Activated T-cell treated with anti-CD3 and anti-CD28 coated beads, Interleukin-2, amount 50 U/mL, for 1 hour (primary cell): ENCODE measurements around the gene NLRP6.
"Not testable (repeated sequence)": the region's sequence is repeated elsewhere in the genome, so short reads cannot be mapped to it uniquely, and the experiment has no call there.

Source experiments
- DNase-seq: peaks from one replicate; pipeline ENCODE4 v3.0.0-alpha.2; 2020

Gene NLRP6

GRCh38 chr11:278001-278951, at the start of gene NLRP6:
Gene NLRP6 (plus strand): TSS chr11:278407. CDS start chr11:278570, 163 bp downstream.
- DNase-seq = no peak

GRCh38 chr11:230431-230830, 47.8 kb upstream of the NLRP6 start:
- no peak for DNase-seq

- no peak for DNase-seq
These were observed 45.2 kb upstream of the NLRP6 start for GRCh38 chr11:232783-233565.

DNA sequence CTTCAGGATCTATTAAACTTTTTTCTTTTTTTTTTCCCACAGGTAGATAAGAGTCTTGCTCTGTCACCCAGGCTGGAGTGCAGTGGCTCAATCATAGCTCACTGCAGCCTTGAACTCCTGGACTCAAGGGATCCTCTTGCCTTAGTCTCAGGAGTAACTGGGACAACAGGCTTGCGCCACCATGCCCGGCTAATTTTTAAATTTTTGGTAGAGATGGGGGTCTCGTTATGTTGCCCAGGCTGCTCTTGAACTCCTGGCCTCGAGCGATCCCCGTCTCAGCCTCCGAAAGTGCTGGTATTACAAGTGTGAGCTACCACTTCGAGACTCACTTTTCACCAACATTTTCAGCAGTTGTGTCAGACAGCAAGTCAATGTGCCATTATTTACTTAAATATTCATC, 43.0 kb upstream of the NLRP6 start:
- DNase-seq = no peak

DNA sequence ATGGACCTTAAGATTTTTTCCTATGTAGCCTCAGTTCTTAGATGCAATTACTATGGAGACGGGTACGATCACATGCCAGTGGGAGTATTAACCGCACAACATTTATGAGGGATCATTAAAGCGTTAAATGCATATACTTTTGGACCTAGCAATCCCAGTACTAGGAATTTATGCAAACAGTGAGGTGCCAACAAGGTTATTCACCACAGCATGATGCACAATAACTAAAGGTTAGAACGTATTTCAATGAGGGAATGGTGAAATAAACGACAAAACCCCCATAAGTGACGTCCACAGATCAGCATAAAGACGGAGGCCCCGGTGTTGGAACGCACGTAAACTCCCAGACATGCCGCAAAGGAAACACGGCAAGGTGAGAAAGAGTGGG, 42.6 kb upstream of the NLRP6 start:
- no peak for DNase-seq

- peak; percentile 85 for DNase-seq
These were observed 42.0 kb upstream of the NLRP6 start, which contains the start of gene SIRT3 for GRCh38 chr11:235997-236773. Gene SIRT3 (minus strand): TSS chr11:236342. CDS start chr11:236328, 14 bp downstream.

GRCh38 chr11:236774-237767, 41.1 kb upstream of the NLRP6 start, which contains the start of gene PSMD13:
Gene PSMD13 (plus strand): TSS chr11:236976. CDS start chr11:237050, 74 bp downstream.
- peak; percentile 90 for DNase-seq

DNA sequence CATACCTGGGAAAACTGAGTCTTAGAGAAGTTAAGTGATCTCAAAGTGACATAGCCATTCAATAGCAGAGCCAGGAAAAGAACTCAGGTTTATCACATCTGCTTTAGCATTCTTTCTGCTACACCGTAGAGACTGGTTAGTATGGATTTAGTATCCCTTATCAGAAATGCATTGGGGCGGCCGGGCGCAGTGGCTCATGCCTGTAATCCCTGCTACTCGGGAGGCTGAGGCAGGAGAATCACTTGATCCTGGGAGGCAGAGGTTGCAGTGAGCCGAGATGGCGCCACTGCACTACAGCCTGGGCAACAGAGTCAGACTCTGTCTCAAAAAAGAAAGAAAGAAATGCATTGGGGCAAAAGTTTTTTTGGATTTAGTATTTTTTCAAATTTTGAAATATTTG, 39.9 kb upstream of the NLRP6 start:
- DNase-seq = not testable (repeated sequence)

DNA sequence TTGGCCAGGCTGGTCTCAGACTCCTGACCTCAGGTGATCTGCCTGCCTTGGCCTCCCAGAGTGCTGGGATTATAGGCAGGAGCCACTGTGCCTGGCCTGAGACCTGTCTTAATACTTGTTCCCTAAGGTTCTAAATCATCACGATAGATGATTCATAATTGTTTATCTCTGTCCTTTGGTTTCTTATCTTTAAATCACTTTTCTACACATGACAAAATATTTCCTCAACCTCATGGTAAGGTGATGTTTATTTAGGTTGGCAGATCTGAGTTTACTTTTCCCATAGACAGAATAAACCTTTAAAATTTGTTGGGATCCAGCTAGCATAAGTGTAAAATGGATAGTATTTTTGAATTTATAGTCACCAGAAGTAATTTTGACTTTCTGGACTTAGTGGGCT, 37.9 kb upstream of the NLRP6 start:
- no peak for DNase-seq

DNA sequence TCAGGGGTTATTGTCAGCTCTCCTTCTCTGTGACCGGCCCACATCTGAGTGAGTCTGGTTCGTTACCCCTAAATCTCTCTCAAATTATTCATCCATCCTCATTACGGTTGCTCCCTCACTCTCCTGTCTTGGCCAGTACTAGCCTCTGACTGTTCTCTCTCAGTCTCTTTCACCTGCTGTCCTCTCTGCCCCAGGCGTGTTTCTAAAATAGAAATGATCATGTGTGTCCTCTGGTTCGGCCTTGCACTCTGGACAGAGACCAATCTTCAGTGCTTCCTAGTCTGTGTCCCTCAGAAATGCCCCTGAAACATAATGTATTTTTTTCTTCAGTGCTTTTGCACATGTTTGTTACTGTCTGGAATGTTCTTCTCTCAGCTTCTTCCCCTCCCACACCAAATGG, 36.6 kb upstream of the NLRP6 start:
- DNase-seq = no peak

DNA sequence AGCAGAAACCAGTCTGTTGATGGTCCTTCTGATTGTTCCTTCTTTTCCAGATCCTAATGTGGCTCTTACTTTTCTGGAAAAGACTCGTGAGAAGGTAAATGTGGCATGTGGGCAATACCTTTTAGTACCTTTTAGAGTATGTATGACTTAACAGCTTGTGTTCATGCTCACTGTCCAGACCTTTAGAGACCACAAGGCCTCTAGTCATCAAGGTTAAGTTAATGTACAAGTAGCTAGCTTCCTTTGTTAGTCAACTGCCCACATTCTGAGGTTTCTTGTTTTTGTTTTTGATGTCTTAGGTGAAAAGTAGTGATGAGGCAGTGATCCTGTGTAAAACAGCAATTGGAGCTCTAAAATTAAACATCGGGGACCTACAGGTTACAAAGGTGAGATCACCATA, 33.8 kb upstream of the NLRP6 start:
- DNase-seq = no peak

DNA sequence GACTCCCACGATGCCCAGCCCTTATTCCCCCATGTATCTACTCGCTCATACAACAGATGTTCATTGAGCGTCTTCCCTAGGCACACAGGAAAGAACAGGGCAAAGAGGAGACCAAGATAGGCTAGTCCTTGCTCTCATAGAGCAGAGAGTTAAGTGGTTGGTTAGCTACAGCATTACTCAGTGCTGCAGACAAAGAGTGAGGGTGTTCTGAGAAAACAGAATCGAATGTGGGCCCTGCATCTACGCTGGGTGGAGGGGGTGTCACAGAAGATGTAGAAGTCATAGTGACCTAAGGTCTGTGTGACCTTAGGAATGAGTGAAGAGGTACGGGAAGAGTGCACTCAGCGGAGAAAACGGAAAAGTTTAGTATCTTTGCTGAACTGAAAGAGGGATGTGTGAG, 29.1 kb upstream of the NLRP6 start:
- no peak for DNase-seq

DNA sequence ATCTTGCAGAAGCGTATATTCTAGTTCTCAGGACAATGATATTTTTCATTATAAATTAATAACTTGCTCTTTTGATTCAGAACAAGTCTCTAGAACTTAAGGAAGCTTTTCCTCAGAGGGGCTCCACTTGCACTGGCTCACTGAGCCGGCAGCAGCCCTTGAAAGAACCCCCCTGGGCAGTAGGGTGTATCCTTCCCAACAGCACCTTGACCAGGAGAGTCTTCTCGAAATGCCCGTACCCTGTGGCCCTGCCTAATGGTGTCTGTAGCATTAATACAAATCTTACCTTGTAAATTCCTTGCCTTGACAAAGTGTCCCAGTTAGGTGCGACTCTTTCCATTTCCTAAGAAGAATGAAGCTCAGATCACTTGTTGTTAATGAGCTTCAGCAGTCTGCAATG, 27.9 kb upstream of the NLRP6 start:
- DNase-seq = no peak

GRCh38 chr11:250740-251299, 27.4 kb upstream of the NLRP6 start:
- peak; percentile 86 for DNase-seq

- no peak for DNase-seq
These were observed 26.7 kb upstream of the NLRP6 start for GRCh38 chr11:251550-251949.

GRCh38 chr11:252666-253065, 25.5 kb upstream of the NLRP6 start:
- no peak for DNase-seq

DNA sequence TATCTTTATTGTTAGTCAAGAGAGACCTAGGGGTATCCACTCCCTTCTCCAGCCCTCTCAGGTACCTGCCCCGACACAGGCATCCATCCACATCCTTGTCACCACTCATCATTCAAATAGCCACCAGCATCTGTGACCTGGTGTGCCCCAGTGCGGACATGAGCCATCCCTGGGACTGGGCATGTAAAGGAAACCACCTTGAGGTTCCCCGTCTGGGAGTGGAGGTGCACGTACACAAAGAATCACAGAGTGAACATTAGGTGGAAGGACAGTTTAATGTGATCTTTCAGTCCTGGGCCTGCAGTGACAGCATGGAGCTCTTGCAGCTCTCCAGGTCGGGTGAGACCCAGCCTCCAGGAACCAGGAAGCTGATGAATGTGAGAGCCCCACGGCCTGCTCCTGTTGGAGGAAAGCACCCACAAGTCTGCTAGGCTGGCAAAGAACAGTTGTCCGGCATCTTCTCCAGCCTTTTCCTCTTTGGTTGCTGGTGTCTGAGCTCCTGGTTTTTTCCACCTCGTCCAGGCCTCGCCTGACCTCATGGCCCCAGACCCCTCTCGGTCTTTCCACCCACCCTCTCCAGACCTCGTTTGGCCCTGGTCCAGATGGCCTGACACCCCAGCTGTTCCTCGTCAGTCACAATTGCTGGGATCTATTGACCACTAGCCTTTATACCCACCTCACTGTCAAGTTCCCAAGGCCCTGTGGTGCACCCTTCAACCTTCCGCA, 24.9 kb upstream of the NLRP6 start:
- DNase-seq = no peak

DNA sequence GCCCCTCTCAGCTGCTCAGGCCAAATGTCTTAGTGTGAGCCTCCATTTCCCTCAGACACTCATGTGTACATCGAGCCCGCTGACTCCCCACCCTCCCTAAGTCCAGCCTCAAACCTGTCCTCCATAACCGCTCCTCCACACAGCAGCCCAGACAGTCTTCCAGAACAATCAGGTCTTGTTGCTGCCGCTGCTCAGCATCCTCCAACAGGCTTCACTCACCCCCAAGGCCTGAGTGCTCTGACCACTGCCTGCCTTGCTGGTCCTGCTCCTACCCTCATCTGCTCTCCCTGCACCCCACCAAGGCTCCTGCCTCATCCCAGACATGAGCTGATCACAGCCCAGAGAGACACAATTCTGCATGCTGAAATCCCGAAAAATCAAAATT, 24.3 kb upstream of the NLRP6 start:
- no peak for DNase-seq

GRCh38 chr11:255176-255575, 23.0 kb upstream of the NLRP6 start:
- no peak for DNase-seq

DNA sequence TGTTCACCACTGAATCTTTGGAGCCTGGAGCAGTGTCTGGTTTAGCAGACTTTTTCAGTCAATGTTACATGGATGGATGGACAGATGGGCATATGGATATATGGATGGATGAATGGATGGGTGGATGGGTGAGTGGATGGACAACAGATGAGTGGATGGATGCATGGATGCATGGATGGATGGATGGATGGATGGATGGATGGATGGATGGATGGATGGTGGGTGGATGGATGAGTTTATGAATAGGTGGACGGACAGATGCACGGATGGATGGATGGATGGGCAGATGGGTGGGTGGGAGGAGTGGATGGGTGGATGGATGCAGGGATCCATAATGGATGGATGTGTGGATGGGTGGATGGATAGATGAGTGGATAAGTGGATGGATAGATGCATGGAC, 22.4 kb upstream of the NLRP6 start:
- no peak for DNase-seq
